ENCODE results near the gene CEMIP2.

The CEMIP2 gene

GRCh38 chr9:71769175-71770161, 1.2 kb upstream of the CEMIP2 start:
- peak; percentile 79 for DNase-seq

GRCh38 chr9:71767776-71768321, 464 bp downstream of the CEMIP2 start:
- no peak for DNase-seq

GRCh38 chr9:71767163-71767775, 1.0 kb downstream of the CEMIP2 start:
- no peak for DNase-seq

- no peak for DNase-seq
Observed at GRCh38 chr9:71766663-71767062, 1.6 kb downstream of the CEMIP2 start.

GRCh38 chr9:71765693-71766092, 2.6 kb downstream of the CEMIP2 start:
- DNase-seq = no peak

- no peak for DNase-seq
Observed at GRCh38 chr9:71764891-71765290, 3.4 kb downstream of the CEMIP2 start.

GRCh38 chr9:71764463-71764862, 3.9 kb downstream of the CEMIP2 start:
- DNase-seq = no peak

- DNase-seq = no peak
Observed at GRCh38 chr9:71763832-71764231, 4.5 kb downstream of the CEMIP2 start.

GRCh38 chr9:71762900-71763653, 5.2 kb downstream of the CEMIP2 start:
- no peak for DNase-seq

- no peak for DNase-seq
Observed at GRCh38 chr9:71761938-71762353, 6.4 kb downstream of the CEMIP2 start.

- DNase-seq = no peak
Observed at GRCh38 chr9:71760901-71761300, 7.4 kb downstream of the CEMIP2 start.

GRCh38 chr9:71758785-71759184, 9.5 kb downstream of the CEMIP2 start:
- no peak for DNase-seq

- DNase-seq = no peak
Observed at GRCh38 chr9:71758277-71758676, 10.0 kb downstream of the CEMIP2 start.

GRCh38 chr9:71756753-71757152, 11.6 kb downstream of the CEMIP2 start:
- DNase-seq = no peak

- no peak for DNase-seq
Observed at GRCh38 chr9:71755869-71756268, 12.4 kb downstream of the CEMIP2 start.

- DNase-seq = no peak
Observed at GRCh38 chr9:71755230-71755629, 13.1 kb downstream of the CEMIP2 start.

GRCh38 chr9:71754151-71754550, 14.2 kb downstream of the CEMIP2 start:
- no peak for DNase-seq

- DNase-seq = no peak
Observed at GRCh38 chr9:71752928-71753327, 15.4 kb downstream of the CEMIP2 start.

- DNase-seq = no peak
Observed at GRCh38 chr9:71752352-71752751, 16.0 kb downstream of the CEMIP2 start.

- DNase-seq = no peak
Observed at GRCh38 chr9:71748280-71748743, 20.0 kb downstream of the CEMIP2 start.

- no peak for DNase-seq
Observed at GRCh38 chr9:71747576-71747975, 20.7 kb downstream of the CEMIP2 start.

- no peak for DNase-seq
Observed at GRCh38 chr9:71746758-71747125, 21.6 kb downstream of the CEMIP2 start.

Data from CD4-positive, alpha-beta T cell treated with Interleukin-15 for 1 hour (primary cell).